NCI-H187 (cell line): ENCODE measurements around the gene APBA1.

Source experiments
- DNase-seq, 2 experiments: peaks; one replicate each; lab custom pipeline; 2025; lab: John Stamatoyannopoulos, UW

The APBA1 gene

GRCh38 chr9:69474821-69475220 is 197.3 kb downstream of the APBA1 start:
- no peak for DNase-seq

DNA sequence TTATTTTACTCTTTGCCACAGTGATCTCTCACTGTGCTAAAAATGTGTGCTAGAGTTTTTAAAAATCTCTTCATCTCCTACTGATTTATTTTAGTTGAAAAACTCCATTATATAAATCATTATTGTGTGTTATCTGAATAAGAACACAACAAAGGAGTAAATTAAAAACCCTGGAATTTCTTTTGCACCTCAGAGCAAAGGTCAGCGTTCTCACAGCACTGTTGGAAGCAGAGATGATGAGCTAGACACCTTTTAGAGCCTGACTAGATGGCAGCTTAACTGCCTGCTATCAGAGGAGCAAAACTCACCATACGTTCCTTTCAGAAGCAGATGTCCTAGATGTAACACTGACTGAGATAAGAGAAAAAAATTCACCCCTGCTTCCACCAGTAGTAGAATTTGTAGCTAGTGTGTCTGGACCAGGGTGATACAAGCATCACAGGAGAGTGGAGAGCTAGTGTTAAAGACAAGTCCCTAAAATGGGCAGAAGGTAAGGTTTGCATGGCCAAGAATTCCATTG is 200.0 kb downstream of the APBA1 start:
- no peak for DNase-seq

DNA sequence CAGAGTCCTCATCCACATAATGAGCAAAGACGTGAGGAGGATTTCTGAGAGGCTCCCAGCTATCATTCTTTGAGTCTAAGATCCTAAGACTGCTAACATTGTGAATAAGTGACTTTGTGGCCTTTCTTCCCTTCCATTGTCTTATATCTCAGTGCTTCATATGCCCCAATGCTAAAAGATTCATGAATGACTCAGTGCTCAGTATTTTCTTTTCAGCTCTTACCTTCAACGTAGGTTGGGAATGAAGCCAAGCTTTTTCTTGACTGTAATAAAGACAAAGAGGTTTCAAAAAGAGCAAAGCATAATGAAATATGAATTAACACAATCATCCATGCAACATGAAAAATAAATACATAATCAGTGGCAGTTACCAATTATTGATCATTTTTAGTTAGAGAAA is 200.7 kb downstream of the APBA1 start:
- DNase-seq: no peak

GRCh38 chr9:69470186-69470977 is 201.8 kb downstream of the APBA1 start:
- DNase-seq: no peak

- DNase-seq: no peak
Measured at GRCh38 chr9:69469136-69469535, 203.0 kb downstream of the APBA1 start.

DNA sequence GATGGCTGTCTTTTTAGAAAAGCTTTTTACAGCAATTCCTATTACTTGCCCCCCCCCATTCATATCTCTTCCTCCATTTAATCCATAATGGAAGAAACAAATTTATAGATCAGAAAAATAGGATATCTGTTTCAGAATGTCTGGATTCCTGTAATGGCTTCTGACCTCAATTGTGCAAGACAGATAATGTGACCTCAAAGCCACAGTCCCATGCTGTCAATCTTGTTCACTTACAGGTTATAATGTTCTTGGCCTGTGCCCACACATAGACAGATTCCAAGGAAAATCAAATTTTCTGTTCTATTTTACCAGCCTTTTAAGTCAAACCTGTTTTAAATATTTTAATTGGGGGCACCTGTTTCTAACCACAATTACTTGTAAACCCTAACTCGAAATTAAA is 203.8 kb downstream of the APBA1 start:
- no peak for DNase-seq

DNA sequence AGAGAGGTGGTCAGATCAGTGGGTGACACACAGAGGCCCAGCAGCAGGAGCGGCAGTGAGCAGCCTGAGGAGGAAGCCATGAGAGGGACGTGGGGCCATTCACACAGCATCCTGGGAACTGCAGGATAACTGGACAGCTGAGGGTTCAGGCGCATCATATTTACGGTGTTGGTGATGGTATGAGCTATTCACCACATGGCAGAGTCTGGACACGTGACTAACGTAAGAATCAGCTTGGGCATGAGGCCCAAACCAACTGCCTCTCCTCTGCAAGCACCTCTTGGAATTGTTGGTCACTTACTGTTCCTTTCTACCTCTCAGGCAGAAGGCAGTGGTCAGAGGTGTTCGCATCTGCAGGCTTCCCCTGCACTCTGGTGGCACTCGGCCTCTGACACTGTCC is 206.0 kb downstream of the APBA1 start:
- no peak for DNase-seq

DNA sequence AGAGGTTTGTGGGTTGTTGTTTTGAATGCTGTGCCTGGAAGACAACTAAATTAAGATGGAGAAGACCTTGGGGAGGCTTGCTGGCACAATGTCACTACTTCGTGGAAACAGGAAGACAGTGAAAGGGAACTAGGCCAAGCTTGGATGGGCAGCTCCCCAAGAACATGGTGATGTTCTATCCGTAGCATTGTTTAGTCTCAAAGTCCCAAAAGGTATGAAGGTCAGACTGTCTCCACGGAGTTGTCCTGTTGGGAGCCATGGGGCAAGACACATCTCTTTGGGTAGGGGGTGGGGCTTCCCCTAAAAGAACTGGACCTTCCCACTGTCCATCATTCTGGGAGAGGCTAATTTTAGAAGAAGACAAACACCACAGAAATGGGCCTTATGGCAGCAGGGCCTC is 206.7 kb downstream of the APBA1 start:
- DNase-seq: no peak

DNA sequence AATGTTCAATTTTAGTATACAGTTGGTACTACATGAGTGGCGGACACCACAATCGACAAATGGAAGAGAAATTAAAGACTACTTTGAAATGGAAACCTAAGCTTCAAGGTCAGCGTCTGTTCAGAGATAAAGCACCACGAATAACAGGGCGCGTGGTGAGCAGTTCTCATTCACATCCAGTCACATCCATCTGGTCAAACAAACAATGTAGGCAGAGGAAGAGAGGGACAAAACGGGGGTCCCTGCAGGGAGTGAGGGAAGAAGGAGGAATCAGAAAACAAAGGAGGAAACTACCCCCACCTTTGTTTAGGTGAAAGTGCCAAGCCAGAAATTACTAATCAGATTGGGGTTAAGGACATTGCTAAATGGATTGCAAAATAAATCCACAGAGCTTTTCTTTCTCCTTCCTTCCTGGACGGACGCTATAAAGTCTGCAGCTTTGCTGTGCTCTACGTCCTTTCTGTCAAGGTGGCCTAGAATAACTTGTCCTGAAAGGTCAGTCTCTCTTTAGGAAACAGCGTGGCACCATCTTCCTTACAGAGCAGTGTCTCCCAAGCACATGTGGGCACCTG is 208.6 kb downstream of the APBA1 start:
- DNase-seq: no peak

GRCh38 chr9:69462394-69462793 is 209.8 kb downstream of the APBA1 start:
- DNase-seq: no peak

DNA sequence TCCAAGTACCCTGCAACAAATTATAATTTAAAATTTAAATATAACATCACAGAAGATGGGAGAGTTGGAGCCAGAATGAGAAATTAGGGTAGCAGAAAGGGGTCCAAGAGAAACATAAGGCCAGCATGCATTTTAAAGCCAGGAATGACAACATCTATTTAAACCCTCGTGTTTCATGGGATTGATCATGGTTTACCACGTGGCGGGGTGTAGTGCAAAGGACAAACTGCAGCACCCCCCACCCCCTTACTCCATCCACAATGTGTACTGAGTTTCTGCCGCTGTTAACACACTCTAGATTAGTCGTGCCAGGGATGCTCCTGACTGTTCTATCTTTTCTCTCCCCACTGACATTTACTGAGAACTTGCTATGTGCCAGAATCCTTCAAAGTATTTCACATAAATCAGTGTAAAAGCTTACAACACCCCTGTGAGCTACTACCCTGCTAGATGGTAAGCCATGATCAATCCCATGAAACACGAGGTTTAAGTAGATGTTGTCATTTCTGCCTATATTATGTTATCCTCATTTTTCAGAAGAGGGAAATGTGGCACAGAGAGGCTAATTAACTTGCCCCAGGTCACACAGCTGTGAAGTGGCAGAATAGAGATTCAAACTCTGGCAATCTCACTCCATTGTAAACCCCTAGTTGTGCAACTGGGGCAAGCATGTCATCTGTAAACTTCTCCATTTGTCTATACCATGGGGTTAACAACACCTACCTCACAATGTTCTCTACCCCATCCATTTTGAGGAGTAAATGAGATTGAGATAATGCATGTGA is 210.9 kb downstream of the APBA1 start:
- no peak for DNase-seq

DNA sequence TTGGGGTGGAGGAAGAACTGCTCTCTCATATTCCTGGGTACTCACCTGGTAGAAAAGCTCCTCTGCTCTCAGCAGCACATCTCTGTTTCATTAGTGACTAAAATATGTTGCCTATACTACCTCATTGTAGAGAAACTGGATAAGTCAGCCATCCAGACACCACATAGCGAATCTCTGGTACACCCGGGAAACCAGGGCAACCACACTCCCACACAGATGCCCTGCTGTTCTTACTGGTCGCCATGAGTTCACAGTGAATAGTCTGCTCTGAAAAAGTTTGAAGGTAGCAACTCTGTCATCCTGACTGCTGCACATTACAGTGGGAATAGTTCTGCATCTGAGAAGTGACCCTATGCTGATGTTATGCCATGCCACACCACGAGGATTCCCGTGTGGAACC is 212.2 kb downstream of the APBA1 start:
- no peak for DNase-seq

- no peak for DNase-seq
Measured at GRCh38 chr9:69458176-69458575, 214.0 kb downstream of the APBA1 start.

DNA sequence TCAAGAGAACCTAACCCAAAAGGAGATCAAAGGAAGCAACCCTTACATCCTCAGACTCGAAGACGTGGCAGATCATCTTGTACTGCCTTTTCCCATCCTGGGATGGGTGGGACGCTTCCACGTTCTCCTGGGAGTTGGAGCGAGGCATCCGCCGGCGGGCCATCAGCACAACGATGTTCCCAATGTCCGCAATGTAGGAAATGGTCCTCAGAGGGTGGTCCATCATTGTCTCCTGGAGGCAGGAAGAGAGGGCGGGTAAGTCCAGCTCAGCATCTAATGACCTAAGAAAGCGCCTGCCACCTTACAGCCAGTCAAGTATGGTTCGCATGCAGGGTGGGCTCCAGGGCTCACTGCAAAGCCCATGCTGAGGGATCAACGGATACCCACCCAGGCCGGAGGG is 216.0 kb downstream of the APBA1 start:
- DNase-seq: no peak

GRCh38 chr9:69455311-69455710 is 216.9 kb downstream of the APBA1 start:
- DNase-seq: no peak

GRCh38 chr9:69454321-69454720 is 217.8 kb downstream of the APBA1 start:
- no peak for DNase-seq

GRCh38 chr9:69453746-69454145 is 218.4 kb downstream of the APBA1 start:
- DNase-seq: no peak

DNA sequence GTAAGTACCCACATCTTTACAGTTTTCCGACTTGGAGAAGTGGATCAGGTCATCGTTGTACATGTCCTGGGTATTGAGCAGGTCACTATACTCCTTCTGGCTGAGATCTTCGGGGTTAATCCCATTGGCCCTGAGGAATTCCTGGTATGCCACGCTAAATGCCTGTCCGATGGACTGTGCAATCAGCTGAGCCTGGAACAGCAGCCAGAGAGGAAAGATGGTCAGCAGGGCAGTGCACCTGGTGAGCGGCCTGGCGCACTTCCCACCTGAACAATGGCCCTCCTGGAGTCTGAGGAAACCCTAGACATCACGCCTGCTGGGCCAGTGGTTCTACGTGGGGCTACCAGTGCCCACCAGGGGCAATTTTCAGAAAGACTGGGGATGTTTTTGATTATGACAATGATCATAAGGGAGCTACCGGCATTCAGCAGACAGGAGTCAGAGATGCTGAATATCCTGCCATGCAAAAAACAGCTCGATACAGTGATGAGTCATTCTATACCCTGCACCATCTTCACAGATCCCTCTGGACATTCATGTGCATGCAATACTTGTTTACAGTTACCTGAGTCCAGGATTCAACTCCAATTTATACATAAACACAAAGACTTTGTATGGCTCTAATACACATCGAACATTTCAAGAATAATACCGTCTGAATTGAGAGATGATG is 219.9 kb downstream of the APBA1 start:
- DNase-seq: no peak

- DNase-seq: no peak
Measured at GRCh38 chr9:69446496-69446895, 225.7 kb downstream of the APBA1 start.

DNA sequence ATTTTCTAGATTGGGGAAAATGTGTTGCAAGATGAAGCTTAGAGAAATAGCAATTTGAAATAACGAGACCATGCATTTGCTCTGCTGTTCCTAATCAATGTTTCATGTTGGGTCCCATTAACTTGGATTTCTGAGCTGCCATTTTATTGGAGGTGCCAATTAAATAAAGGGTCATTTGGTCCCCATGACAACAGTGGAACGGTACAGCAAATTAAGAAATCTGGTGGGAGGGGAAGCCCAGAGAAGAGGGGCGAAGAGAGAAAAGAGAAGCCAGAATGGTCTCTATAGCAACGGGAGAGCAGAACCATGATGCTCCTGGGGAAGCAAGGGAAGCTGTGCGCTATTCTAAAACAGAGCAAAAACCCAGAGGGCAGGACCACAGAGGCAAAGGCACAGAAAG is 226.9 kb downstream of the APBA1 start:
- no peak for DNase-seq

GRCh38 chr9:69444791-69445190 is 227.4 kb downstream of the APBA1 start:
- DNase-seq: no peak

- DNase-seq: no peak
Measured at GRCh38 chr9:69444021-69444420, 228.2 kb downstream of the APBA1 start.
